T-helper 2 cell treated with Interferon-gamma antibody and Interleukin-4, amounts not matched to agents 5 μg/mL and 100 μg/mL, for 36 hours (primary cell): ENCODE results near the gene NINJ2.

Experiments
- DNase-seq: peaks from one replicate; pipeline ENCODE4 v3.0.0; 2021; ENCODE audit warnings: low spot score
- H3K27ac Mint-ChIP-seq: one replicate; pipeline ENCODE4 v1.8.0; 2021; ENCODE audit warnings: mild to moderate bottlenecking, mixed read lengths
- H3K27me3 Mint-ChIP-seq: one replicate; pipeline ENCODE4 v1.8.0; 2021; ENCODE audit warnings: low read depth, mixed read lengths
- H3K36me3 Mint-ChIP-seq: one replicate; pipeline ENCODE4 v1.8.0; 2021; ENCODE audit warnings: low read depth, mixed read lengths
- H3K4me1 Mint-ChIP-seq: one replicate; pipeline ENCODE4 v1.8.0; 2021; ENCODE audit warnings: low read depth, mixed read lengths
- H3K4me3 Mint-ChIP-seq: one replicate; pipeline ENCODE4 v1.8.0; 2022; ENCODE audit warnings: mild to moderate bottlenecking, moderate library complexity, mixed read lengths
- H3K9me3 Mint-ChIP-seq: one replicate; pipeline ENCODE4 v1.8.0; 2021; ENCODE audit warnings: mixed read lengths

The NINJ2 gene

GRCh38 chr12:607541-608001, 55.7 kb downstream of the NINJ2 start:
- no peak for DNase-seq
- Mint-ChIP-seq H3K9me3 (no peaks in the 10 kb centered on the region), H3K27me3 (no peaks in the 10 kb centered on the region), H3K4me3 (peak overlapping the region; percentile 11), H3K36me3 (no peaks in the 10 kb centered on the region), H3K27ac (peak overlapping the region; percentile 55), H3K4me1 (peaks cover 35% of the 10 kb centered on the region)

DNA sequence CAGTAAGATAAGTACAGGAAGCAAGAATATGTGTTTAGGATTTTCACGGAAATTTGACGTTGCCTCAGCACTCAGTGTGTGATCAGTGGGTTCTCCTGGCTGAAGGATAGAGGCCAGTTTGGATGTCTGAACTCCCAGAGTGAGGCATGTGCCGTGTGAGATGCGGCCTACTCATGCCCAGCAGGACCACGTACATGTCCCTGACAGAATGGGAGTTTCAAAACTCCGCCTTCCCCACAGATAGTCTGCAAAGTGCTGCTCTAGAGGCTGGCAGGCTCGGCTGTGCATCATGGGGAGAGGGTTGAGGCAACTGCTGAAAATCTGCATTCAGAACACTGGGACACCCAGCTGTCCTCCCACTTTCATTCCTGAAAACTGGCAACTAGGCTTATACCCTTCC, 58.3 kb downstream of the NINJ2 start:
- no peak for DNase-seq
- H3K36me3 Mint-ChIP-seq = no peaks in the 10 kb centered on the region
- no peak overlapping the region for H3K4me3 Mint-ChIP-seq
- H3K9me3 Mint-ChIP-seq = no peaks in the 10 kb centered on the region
- peaks cover 21% of the 10 kb centered on the region for H3K4me1 Mint-ChIP-seq
- no peaks in the 10 kb centered on the region for H3K27me3 Mint-ChIP-seq
- H3K27ac Mint-ChIP-seq = no peak overlapping the region

DNA sequence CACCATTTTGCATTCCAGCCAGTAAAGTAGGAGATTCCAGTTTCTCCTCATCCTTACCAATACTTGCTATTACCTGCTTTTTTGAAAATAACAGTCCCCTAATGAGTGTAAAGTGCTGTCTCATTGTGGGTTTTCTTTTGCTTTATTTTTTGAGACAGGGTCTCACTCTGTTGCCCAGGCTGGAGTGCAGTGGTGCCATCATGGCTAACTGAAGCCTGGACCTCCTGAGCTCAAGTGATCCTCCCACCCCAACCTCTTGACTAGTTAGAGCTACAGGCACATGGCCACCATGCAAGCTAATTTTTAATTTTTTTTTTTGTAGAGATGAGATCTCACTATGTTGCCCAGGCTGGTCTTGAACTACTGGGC, 60.6 kb downstream of the NINJ2 start:
- Mint-ChIP-seq H3K36me3 (no peaks in the 10 kb centered on the region), H3K4me1 (peaks cover 11% of the 10 kb centered on the region), H3K4me3 (no peak overlapping the region), H3K9me3 (no peaks in the 10 kb centered on the region), H3K27ac (no peak overlapping the region), H3K27me3 (no peaks in the 10 kb centered on the region)
- no peak for DNase-seq

GRCh38 chr12:601976-602699, 61.1 kb downstream of the NINJ2 start:
- Mint-ChIP-seq H3K9me3 (no peaks in the 10 kb centered on the region), H3K4me3 (no peak overlapping the region), H3K4me1 (peaks cover 6% of the 10 kb centered on the region), H3K27me3 (no peaks in the 10 kb centered on the region), H3K36me3 (no peaks in the 10 kb centered on the region), H3K27ac (no peak overlapping the region)
- no peak for DNase-seq

DNA sequence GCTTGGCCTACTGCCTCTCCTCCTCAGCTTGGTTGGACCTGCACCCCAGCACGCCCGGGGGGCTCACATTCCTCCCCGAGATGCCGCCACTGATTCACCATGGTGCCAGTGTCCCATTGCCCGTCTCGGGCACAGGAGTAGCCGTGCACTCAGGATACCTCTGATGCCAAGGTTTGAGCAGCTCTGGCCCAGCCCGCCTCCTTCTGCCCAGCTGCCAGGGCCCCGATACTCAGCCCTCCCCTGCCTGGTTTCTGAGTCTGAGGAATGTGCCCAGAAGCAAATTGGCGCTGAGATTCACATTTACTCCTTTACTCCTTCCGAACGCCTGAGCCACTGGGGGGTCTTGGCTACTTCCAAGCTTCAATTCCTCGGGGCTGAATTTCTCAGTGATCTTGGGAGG, 63.5 kb downstream of the NINJ2 start:
- no peak overlapping the region for H3K4me3 Mint-ChIP-seq
- H3K36me3 Mint-ChIP-seq = no peaks in the 10 kb centered on the region
- H3K27me3 Mint-ChIP-seq = peaks cover 4% of the 10 kb centered on the region
- H3K4me1 Mint-ChIP-seq = peaks cover 3% of the 10 kb centered on the region
- DNase-seq = no peak
- no peak overlapping the region for H3K27ac Mint-ChIP-seq
- H3K9me3 Mint-ChIP-seq = no peaks in the 10 kb centered on the region

GRCh38 chr12:597926-598568, 65.2 kb downstream of the NINJ2 start:
- DNase-seq = no peak
- Mint-ChIP-seq H3K27me3 (peaks cover 11% of the 10 kb centered on the region), H3K36me3 (no peaks in the 10 kb centered on the region), H3K4me1 (no peaks in the 10 kb centered on the region), H3K9me3 (no peaks in the 10 kb centered on the region), H3K27ac (no peak overlapping the region), H3K4me3 (no peak overlapping the region)

DNA sequence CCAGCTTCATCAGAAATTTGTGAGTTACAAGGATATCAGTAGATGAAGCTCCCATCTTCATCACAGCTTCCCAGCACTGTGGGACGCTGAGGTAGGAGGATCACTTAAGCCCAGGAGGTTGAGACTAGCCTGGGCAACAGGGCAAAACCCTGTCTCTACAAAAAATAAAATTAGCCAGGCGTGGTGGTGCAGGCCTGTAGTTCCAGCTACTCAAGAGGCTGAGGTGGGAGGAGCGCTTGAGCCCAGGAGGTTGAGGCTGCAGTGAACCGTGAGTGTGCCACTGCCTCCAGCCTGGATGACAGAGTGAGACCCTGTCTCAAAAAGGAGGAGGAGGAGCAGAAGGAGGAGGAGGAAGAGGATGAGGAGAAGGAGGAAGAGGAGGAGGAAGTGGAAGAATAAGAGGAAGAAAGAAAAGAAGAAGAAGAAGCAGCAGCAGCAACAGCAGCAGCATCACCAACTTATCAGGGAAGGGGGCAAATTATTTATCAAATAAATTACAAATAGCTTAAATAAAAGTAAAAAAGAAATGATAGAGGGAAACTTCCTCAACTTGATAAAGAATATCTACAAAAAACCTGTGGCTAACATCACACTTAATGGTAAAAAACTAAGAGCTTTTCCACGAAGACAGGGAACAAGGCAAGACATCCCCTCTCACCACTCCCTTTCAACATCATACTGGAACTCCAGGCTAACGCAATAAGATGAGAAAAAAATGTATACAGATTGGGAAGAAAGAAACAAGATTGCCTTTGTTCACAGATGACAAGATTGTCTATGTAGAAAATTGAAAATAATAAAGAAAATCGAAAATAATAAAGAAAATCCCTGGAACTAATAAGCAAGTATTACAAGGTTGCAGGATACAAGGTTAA, 69.6 kb downstream of the NINJ2 start:
- H3K4me3 Mint-ChIP-seq = no peak overlapping the region
- H3K4me1 Mint-ChIP-seq = peaks cover 3% of the 10 kb centered on the region
- H3K27ac Mint-ChIP-seq = no peak overlapping the region
- no peak for DNase-seq
- peaks cover 11% of the 10 kb centered on the region for H3K27me3 Mint-ChIP-seq
- H3K36me3 Mint-ChIP-seq = no peaks in the 10 kb centered on the region
- H3K9me3 Mint-ChIP-seq = peaks cover under 1% of the 10 kb centered on the region

DNA sequence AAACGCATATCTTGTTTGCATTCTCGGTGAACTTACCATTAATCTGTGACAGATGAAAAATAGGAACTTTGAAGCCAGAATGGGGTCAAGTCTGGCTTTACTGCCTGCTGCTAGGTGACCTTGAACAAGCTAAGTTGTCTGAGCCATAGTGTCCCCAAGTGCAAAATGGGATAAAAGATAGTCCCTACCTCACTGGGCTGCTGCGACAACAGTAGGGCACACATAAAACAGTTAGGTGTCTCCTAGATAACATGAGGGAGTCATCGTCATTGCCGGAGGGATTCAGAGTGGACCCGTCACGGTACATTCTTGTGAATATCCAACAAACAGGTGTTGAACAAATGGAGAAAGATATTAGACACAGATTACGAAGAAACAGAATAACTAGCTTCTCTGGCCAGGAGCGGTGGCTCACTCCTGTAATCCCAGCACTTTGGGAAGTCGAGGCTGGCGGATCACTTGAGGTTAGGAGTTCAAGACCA, 71.2 kb downstream of the NINJ2 start:
- H3K9me3 Mint-ChIP-seq = peaks cover 4% of the 10 kb centered on the region
- H3K4me1 Mint-ChIP-seq = peaks cover 3% of the 10 kb centered on the region
- H3K27ac Mint-ChIP-seq = no peak overlapping the region
- H3K27me3 Mint-ChIP-seq = peaks cover 11% of the 10 kb centered on the region
- H3K4me3 Mint-ChIP-seq = no peak overlapping the region
- DNase-seq = no peak
- no peaks in the 10 kb centered on the region for H3K36me3 Mint-ChIP-seq

- H3K27me3 Mint-ChIP-seq = peaks cover 11% of the 10 kb centered on the region
- H3K9me3 Mint-ChIP-seq = peaks cover 4% of the 10 kb centered on the region
- H3K4me1 Mint-ChIP-seq = peaks cover 3% of the 10 kb centered on the region
- H3K36me3 Mint-ChIP-seq = no peaks in the 10 kb centered on the region
- DNase-seq = no peak
- H3K4me3 Mint-ChIP-seq = no peak overlapping the region
- no peak overlapping the region for H3K27ac Mint-ChIP-seq
Measured at GRCh38 chr12:591167-592023, 71.8 kb downstream of the NINJ2 start.

DNA sequence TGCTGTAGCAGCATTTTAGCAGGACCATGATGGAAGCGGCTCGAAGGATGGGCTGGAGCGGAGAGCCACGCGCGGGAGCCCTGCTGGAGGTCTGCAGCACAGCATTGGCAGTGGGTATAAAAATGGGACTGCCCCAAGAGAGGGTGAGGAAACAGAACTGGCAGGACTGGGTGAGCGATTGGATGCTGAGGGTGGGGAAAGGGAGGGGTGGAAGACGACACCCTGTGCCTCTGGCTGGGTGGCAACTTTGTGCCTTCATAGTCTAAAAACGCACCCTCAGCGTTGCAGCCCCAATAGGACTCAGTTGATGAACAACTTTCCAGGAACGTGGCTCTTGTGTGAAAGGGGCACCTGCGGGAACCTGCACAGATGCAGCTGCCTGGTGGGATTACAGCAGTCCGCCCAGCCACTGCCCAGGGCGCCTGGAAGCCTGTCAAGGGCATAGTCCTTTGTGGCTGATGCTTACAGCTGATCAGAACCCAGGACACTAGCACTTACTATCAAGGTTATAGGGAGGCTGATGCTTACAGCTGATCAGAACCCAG, 73.0 kb downstream of the NINJ2 start:
- Mint-ChIP-seq H3K4me1 (peaks cover 3% of the 10 kb centered on the region), H3K27ac (no peak overlapping the region), H3K36me3 (no peaks in the 10 kb centered on the region), H3K4me3 (no peak overlapping the region), H3K9me3 (peaks cover 4% of the 10 kb centered on the region), H3K27me3 (peaks cover 11% of the 10 kb centered on the region)
- DNase-seq = no peak

GRCh38 chr12:588646-589045, 74.6 kb downstream of the NINJ2 start:
- no peaks in the 10 kb centered on the region for H3K36me3 Mint-ChIP-seq
- peaks cover 2% of the 10 kb centered on the region for H3K27me3 Mint-ChIP-seq
- H3K4me1 Mint-ChIP-seq = peaks cover 3% of the 10 kb centered on the region
- H3K4me3 Mint-ChIP-seq = no peak overlapping the region
- no peak for DNase-seq
- peaks cover 4% of the 10 kb centered on the region for H3K9me3 Mint-ChIP-seq
- no peak overlapping the region for H3K27ac Mint-ChIP-seq

DNA sequence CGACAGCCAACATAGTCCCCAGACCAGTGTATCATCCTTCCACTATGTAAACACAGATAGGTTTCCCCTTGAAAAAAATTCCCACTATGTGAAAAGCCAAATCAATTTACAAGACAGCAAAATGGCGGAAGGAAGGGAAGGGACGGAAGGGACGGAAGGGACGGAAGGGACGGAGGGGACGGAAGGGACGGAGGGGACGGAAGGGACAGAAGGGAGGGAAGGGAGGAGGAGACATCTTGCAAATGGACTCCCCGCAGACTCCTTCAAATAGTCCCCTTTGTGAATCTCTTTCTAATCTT, 75.3 kb downstream of the NINJ2 start:
- H3K27ac Mint-ChIP-seq = no peak overlapping the region
- no peak overlapping the region for H3K4me3 Mint-ChIP-seq
- H3K36me3 Mint-ChIP-seq = no peaks in the 10 kb centered on the region
- peaks cover 3% of the 10 kb centered on the region for H3K4me1 Mint-ChIP-seq
- no peak for DNase-seq
- no peaks in the 10 kb centered on the region for H3K27me3 Mint-ChIP-seq
- H3K9me3 Mint-ChIP-seq = peaks cover 4% of the 10 kb centered on the region
